NCI-H526 (cell line): Measurements from ENCODE around the gene FGD1.
"Not testable (repeated sequence)": the region's sequence is repeated elsewhere in the genome, so short reads cannot be mapped to it uniquely, and the experiment has no call there.

Source experiments
- DNase-seq, 2 experiments: peaks; one replicate each; lab custom pipeline; 2025; lab: John Stamatoyannopoulos, UW

The FGD1 gene

DNA sequence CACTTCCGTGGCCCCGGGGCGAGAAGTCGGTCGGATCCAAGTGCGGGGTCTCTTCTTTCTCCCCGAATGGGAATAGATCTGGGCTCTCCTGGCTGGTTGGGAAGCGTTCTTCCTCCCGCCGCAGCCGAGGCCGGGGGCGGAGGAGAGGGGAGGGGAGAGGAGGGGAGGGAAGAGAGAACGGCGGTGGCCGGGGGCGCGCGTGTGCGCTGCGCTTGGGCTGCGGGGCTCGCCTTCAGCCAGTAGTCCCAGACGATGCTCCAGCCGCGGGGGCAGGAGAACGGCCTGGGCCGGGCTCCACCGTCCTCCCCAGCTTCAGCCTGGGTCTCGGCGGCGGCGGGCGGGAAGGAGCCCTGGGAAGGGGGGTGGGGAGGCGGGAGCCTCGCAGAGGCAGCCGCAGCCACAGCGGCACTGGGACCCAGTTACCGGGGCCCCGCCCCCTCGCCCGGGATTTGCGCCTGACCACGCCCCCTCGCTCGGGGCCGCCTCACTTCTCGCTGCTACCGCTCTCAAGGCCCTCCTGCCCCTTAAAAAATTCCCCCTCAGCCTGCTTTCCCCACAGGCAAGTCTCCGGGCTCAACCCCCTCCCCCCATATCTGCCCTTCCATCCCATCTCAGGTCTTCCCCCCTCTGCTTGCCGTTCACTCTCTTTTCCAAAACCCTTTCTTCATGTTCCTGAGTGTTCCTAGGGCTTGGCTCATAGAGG lies at the start of gene FGD1:
FGD1 (minus strand) TSS at position 421 of the 703 bp plus-strand sequence. CDS start 802 bp downstream, outside the sequence.
- peak; percentile 45 to 86 for DNase-seq

- not testable (repeated sequence) for DNase-seq
Observed at GRCh38 chrX:54542239-54542638, 46.2 kb upstream of the FGD1 start.

- DNase-seq: no peak
Observed at GRCh38 chrX:54540289-54540688, 44.3 kb upstream of the FGD1 start.

DNA sequence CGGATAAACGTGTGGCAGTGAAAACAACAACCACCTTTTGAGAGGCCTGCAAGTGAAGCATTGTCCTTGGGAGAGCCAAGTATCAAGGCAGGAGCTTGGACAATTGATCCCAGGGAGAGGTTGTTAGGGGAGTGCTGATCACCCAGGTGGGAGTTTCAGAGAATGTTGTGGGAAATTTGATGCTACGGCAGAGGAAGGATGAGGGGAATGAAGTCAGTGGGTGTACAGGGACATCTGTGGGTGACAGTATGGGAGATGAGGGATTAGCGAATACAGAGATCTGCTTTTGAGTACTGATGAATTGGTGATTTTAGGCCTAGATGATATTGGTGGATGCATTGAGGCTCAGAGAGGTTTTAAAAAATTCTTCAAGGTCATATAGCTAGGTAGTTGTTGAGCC lies 38.2 kb upstream of the FGD1 start:
- DNase-seq: no peak

- no peak for DNase-seq
Observed at GRCh38 chrX:54530357-54530900, 34.4 kb upstream of the FGD1 start.

DNA sequence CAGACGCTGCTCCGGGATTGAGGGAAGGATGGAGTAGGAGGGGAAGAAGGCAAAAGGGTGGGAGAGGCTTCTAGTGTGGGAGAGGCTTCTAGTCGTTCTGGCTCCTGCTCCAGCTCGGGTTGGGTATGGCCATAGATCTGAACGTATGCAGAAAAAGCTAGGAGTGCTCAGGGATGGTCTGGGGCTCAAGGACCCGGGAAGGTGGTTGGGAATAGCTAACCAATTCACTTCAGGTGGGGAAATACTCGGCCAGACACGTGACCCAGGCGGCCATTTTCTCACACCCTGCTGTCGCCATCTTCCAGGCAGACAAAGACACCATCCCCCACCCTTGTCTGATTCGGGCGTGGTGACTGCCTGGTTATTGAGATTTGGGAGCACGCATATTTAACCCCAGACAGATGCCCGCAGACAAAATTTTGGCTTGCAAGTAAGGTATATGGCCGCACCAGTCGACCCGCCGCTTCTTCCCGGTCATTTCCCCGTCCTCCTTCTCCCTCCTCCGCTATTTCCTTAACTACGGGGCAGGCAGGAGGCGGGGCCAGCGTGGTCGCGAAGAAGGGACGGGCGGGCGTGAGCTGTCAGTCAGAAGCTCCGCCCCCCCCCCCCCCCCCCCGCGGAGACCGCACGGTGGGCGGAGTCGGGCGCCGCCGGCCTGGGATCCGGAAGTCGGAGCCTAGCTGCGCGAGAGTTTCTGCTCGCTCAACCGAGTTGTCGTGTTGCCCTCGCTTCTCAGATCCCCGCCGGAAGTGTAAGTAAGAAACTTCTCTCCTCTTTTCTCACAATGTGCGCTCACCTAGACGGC lies 33.7 kb upstream of the FGD1 start, which contains the start of gene GNL3L:
GNL3L (plus strand) TSS at position 668 of the 805 bp plus-strand sequence. CDS start 2,348 bp downstream, outside the sequence.
- DNase-seq: peak; percentile 77 to 92

GRCh38 chrX:54529151-54529550 lies 33.1 kb upstream of the FGD1 start:
- peak in 1 of 2 experiments; percentile 13 for DNase-seq

DNA sequence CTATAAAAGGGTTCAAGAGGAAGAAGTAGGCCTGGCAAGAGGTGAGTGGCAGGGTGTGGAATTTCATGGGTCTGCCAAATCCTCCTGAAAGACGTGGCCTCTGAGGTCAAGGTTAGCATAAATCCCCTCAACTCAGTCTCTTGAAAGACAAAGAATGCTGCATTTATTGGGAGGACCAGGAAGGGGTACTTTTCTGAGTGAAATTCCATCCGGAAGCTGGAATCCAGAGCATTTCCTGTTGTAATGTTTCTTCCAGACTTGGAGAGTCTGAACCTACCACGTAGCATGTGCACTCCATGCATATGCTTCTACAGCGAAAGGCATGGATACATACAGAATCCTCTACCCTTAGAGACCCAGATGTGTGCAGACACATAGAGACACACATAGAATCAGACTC lies 13.4 kb upstream of the FGD1 start:
- no peak for DNase-seq

DNA sequence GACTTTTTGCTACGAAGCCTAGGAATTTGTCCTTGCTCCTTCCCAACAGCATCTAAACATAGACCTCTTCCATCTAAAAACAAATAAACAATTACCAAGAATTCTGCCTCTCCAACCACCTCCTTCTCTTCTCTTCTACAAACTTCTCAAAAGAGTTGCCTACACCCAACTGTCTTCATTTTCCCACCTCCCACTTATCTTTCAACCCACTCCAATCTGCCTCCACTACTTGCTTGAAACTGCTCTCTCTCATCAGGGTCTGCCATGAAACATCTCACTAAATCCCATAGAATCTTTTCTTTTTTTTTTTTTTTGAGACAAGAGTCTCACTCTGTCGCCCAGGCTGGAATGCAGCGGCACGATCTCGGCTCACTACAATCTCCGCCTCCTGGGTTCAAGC lies 902 bp upstream of the FGD1 start:
- DNase-seq: no peak

DNA sequence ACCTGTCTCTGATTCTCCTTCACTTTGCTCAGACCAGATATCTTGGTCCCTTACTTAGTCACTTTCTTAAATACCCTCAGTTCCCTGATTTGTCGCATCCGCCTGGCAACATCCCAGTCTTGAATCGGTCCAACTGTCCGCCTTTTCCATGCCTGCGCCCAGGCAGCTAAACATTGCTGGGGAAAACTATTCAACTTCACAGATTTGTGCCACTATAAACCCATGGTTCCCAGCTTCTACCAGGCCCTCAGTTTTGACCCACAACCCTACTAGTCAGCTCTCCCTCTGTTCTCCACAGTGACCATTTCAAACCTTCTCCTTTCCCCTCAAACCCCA lies 451 bp upstream of the FGD1 start:
- no peak for DNase-seq

DNA sequence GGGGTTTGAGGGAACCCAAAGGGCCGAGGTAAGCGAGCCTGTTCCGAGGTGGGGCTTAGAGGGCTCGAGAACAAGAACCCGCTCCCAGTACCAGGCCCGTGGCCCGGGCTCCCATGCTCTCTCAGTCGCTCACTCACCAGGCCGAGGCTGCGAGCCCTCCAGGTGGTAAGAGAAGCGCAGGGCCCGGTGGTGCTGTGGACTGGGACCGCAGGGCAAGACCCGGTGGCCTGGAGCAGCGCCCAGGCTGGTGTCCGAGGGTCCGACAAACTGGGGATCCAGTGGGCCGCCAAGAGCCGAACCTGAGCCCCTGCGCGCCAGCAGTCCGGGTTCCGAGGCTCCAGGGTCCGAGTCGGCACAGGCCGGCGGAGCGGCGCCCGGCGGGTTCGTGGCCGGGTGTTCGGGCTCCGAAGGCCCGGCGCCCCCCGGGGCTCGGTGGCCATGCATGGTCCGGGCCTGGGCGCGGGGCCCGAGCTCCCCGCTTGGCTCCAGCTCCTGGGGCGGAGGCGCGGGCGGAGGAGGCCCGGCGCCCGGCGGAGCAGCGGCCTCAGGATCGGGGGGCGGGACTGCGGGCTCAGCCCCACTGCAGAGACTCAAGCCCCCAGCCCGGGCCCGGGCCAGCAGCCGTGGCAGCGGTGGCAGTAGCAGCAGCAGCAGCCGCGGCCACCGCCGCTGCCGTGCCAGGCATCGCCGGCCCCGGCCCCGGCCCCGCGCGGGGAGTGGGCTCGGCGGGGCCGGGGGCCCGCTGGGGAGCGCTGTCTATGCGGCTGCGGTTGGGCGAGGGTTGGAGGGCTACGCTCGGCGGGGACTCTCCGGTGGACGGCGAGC lies 833 bp downstream of the FGD1 start:
- DNase-seq: peak in 1 of 2 experiments; percentile 68

DNA sequence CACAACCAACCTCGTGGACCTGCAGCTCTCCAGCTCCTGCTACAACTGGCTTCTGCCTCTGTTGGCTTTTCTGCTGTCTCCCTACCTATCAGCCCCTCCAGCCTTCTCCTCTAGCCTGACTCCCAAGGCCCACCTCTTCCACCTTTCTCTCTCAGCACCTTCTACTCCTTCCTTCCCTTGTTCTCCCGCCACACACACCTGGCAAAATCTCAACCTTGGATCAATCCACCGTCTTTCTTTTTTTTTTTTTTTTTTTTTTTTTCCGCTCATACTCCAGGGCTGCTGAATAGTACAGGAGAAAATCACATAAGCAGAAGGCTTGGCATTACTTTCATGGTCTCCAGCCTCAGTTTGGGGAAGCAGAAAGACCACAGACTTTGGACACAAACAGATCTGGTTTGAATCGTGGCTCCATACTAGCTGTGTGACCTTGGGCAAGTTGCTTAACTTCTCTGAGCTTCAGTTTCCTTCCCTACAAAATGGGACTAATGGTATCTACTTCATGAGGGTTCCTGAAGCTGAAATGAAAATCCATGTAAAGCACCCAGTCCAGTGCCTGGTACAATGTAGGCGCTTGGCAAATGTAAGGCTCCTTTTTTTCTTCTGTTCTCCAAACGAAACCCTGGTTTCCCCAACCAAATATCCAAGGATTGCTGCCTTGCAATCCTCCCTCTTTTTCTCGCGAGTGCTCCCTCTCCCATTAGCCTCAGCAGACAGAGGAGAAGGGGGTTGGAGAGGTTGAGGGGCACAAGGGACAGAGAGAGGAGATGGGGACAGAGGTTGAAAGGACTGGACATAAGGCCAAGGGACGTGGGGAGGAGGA lies 1.7 kb downstream of the FGD1 start:
- DNase-seq: no peak

DNA sequence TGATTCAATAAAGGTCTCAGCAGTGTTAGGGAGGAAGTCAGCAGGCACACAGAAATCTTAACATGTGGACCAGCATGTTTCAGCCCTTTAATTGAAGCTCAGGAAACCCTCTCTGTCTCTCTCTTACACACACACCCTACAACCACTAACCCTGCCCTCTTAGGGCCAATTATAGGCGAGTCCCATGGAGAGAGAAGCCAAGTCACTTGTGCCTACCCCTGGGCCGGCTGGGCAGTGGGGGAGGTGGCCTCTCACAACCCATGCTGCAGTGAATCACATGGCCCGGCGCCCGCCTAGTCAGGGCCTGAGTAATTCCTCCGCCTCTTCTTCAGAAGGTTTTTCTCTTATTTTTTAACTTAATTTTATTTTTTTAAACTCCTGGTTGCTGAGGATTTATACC lies 3.7 kb downstream of the FGD1 start:
- DNase-seq: no peak

GRCh38 chrX:54489819-54490218 lies 6.2 kb downstream of the FGD1 start:
- DNase-seq: not testable (repeated sequence)

GRCh38 chrX:54484666-54485065 lies 11.4 kb downstream of the FGD1 start:
- DNase-seq: no peak

DNA sequence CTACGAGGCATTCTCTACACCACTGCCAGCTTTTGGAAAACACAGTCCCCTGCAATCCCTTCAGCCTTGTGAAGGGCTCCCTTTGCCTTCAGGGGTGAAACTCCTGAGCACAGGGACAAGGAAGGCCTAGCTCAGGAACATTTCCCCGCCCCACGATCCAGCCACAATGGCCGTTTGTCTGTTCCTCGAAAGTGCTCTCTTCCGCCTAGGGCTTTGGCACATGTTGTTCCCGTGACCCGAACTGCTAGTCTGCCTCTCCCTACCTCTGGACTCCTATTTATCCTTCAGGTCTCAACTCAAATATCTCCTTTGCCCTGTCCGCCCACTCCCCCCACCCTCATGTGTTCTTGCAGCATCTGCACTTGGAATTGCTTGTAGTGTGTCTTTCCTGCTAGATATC lies 12.1 kb downstream of the FGD1 start:
- peak in 1 of 2 experiments; percentile 28 for DNase-seq

- DNase-seq: peak in 1 of 2 experiments; percentile 68
Observed at GRCh38 chrX:54482839-54483593, 13.0 kb downstream of the FGD1 start.

DNA sequence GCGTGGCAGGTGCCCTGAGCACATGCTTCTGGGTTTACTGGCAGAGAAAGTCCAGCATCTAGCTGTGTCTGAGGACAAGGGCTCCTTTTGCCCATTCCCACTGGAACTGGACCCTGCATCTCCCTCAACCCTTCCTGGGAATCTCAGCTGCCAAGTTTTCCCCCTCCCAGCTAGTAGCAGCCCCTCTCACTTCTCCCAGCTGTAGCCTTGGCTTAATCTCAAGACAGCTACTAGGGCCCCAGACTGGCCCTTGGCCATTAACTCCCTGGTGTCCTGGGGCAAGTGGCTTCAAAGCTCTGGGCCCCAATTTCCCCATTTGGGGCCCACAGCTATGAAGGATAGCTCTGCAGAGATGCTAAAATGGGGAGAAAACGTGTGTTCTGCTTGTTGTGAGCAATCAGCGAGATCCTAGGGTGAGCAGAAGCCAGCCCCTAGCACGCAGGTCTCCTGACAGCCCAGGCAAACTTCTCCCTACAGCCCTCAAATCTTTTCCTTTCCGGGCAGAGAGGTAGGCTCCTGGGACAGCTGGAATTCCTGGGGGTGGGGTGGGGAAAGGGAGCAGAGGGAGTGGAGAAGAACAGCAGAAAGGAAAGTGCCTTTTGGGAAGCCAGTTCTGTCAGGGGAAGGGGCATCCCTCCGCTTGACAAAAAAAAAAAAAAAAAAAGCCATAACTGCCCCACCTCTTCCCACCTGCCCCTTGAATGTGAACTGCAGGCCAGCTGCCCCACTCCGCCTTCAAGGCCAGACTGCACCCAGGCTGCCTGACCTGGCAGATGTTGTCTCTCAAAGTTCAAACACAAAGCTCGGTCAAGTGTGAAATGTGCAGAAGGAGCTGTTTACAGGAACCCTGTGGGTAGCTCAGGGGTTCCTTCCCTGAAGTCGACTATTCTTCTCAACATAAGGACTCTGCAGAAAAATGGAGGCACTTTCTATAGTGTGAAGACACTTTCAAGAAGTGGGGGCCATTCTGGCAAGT lies 16.6 kb downstream of the FGD1 start:
- peak in 1 of 2 experiments; percentile 34 for DNase-seq
